ENCODE data around the gene PCK1. TPM values are rescaled to one million over a fixed set of nuclear protein-coding genes. Genes with fewer than 3 reads are reported as not detected.

The PCK1 gene
- total RNA-seq, 4 donors from 2014 or later: 2.2 to 6.3 (median 5.2) TPM

- Histone ChIP-seq H3K36me3 (no peaks in the 10 kb centered on the region), H3K27me3 (peaks cover 47% of the 10 kb centered on the region), H3K9me3 (no peaks in the 10 kb centered on the region), H3K27ac (no peak overlapping the region), H3K4me3 (no peak overlapping the region), H3K4me1 (peaks cover 4% of the 10 kb centered on the region)
- DNase-seq (ENCODE audit: low spot score in 2 of 2): no peak
- 71% methylated on average over 7 of the region's 7 CpGs for WGBS
- TF ChIP-seq POLR2AphosphoS5 (IDR thresholded peaks at IDR 0.05) (no peak), POLR2A (IDR thresholded peaks at IDR 0.05) (no peak), EP300 (IDR thresholded peaks at IDR 0.05) (no peak)
- TF ChIP-seq, protein P1, sequence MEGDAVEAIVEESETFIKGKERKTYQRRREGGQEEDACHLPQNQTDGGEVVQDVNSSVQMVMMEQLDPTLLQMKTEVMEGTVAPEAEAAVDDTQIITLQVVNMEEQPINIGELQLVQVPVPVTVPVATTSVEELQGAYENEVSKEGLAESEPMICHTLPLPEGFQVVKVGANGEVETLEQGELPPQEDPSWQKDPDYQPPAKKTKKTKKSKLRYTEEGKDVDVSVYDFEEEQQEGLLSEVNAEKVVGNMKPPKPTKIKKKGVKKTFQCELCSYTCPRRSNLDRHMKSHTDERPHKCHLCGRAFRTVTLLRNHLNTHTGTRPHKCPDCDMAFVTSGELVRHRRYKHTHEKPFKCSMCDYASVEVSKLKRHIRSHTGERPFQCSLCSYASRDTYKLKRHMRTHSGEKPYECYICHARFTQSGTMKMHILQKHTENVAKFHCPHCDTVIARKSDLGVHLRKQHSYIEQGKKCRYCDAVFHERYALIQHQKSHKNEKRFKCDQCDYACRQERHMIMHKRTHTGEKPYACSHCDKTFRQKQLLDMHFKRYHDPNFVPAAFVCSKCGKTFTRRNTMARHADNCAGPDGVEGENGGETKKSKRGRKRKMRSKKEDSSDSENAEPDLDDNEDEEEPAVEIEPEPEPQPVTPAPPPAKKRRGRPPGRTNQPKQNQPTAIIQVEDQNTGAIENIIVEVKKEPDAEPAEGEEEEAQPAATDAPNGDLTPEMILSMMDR (IDR thresholded peaks at IDR 0.05): no peak
These were observed 27.1 kb downstream of the PCK1 start for GRCh38 chr20:57587989-57588377.

DNA sequence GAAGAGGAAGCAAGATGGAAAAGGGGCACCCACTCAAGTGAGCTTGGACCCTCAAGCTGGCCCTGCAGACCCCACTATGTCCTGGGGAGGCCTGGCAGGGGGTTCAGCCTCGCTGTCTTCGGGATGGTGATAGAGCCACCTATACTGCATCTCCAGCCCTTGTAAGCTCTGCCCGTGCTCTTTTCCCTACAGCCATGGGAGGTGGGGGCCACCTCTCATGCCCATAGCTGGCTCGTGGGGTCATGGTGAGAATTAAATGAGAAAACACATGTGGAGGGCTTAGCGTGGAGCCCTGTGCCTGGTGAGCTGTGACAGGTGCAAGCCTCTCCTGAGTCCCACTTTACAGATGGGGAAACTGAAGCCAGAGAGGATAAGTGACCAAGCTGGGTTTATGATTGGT lies 27.7 kb downstream of the PCK1 start:
- no peak for DNase-seq (ENCODE audit: low spot score in 2 of 2)
- 85% methylated on average over 4 of the region's 5 CpGs for WGBS
- TF ChIP-seq, protein P1 (IDR thresholded peaks at IDR 0.05): no peak
- TF ChIP-seq POLR2AphosphoS5 (IDR thresholded peaks at IDR 0.05): no peak
- TF ChIP-seq POLR2A (IDR thresholded peaks at IDR 0.05): no peak
- TF ChIP-seq EP300 (IDR thresholded peaks at IDR 0.05): no peak

DNA sequence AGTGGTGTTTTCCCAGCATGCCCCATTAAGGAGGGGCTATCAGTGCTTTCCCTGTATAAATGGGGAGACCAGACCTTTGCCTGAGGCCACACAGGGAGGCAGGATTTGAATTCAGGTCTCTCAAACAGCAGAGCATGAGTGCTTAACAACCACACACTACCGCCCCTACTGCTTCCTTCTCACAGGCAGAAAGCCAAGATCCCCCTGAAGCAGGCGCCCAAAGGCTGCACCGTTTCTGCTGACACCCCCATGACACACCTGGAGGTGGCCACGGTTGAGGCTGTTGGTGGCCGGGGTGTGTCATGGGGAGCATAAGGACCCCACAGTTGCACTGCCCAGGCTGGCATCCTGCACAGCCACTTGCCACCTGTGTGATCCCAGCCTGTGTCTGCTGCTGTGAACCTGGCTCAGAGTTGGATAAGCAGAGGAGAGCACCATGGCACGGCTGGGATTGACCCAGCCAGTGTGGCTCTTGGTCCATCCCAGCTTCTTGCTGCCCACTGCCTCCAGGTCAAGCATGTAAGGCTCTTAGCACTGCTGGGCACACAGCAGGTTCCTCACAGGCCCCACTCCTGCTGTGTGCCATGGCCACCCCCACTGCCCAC lies 28.3 kb downstream of the PCK1 start:
- 90% methylated on average over 6 of the region's 6 CpGs for WGBS
- H3K4me3 ChIP-seq: no peak overlapping the region
- TF ChIP-seq EP300 (IDR thresholded peaks at IDR 0.05) (no peak), POLR2A (IDR thresholded peaks at IDR 0.05) (no peak), POLR2AphosphoS5 (IDR thresholded peaks at IDR 0.05) (no peak)
- TF ChIP-seq, protein P1 (IDR thresholded peaks at IDR 0.05): no peak

More for the DNA sequence above, 27.7 kb downstream of the PCK1 start:
- Histone ChIP-seq H3K27ac (no peak overlapping the region), H3K4me1 (peaks cover 6% of the 10 kb centered on the region), H3K4me3 (no peak overlapping the region), H3K9me3 (no peaks in the 10 kb centered on the region), H3K27me3 (peaks cover 41% of the 10 kb centered on the region), H3K36me3 (no peaks in the 10 kb centered on the region)

DNA sequence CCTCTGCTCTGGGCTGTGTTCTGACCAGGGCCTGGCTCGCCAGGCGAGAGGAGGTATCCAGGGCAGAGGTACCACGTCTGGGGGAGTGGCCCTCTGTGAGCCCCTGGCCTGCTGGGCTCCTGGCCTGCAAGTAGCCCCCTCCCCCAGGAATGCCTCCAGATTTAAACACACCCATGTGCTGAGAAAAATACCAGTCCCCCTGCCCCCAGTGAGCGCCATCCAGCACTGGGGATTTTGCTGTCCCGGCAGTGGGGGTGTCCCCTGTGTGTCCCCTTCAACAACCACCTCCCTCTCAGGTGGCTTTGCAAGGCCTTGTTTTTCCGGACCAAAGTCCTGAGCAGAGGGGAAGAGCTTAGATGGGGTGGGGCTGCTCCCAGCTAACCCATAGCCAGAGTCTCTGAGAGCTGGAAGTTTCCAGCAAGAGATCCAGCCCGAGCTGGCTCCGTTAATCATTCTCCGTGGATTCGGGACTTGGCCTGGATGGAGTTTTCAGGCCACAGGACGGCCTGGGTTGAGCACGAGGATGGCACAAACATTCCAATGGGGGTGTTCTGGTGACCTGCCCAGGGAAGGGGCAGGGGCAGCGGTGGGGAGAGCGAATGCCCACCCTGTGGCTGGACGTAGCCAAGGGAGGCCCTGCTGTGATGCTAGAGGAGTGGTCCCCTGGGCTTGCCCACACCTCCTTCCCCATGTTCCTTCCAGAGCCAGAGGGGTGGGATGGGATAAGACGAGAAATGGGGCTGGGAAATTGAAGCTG lies 29.0 kb downstream of the PCK1 start:
- Histone ChIP-seq H3K4me1 (peaks cover 9% of the 10 kb centered on the region), H3K9me3 (no peaks in the 10 kb centered on the region), H3K4me3 (no peak overlapping the region), H3K27me3 (peaks cover 28% of the 10 kb centered on the region), H3K36me3 (no peaks in the 10 kb centered on the region), H3K27ac (no peak overlapping the region)
- TF ChIP-seq POLR2A (IDR thresholded peaks at IDR 0.05) (no peak), POLR2AphosphoS5 (IDR thresholded peaks at IDR 0.05) (no peak), EP300 (IDR thresholded peaks at IDR 0.05) (no peak)
- TF ChIP-seq, protein P1 (IDR thresholded peaks at IDR 0.05): no peak
- WGBS: 85% methylated on average over 4 of the region's 16 CpGs
- no peak for DNase-seq (ENCODE audit: low spot score in 2 of 2)

More for the DNA sequence above, 28.3 kb downstream of the PCK1 start:
- H3K9me3 ChIP-seq: no peaks in the 10 kb centered on the region
- no peak for DNase-seq (ENCODE audit: low spot score in 2 of 2)
- no peaks in the 10 kb centered on the region for H3K36me3 ChIP-seq
- peaks cover 9% of the 10 kb centered on the region for H3K4me1 ChIP-seq
- H3K27me3 ChIP-seq: peaks cover 35% of the 10 kb centered on the region
- no peak overlapping the region for H3K27ac ChIP-seq

Measured in suprapubic skin (tissue), 4 donors.